GM23248 (cell line): ENCODE measurements around the gene SND1.

ENCODE experiments used
- EZH2 ChIP-seq: fragments of 200-600 bp; sonication (generic); IDR thresholded peaks from 2 replicates; pipeline ENCODE4 v1.6.1; 2018; ENCODE audit warnings: antibody characterized with exemption, mild to moderate bottlenecking; ENCODE audit not compliant: insufficient read depth, poor library complexity, severe bottlenecking
- EZH2phosphoT487 ChIP-seq: fragments of 200-600 bp; sonication (generic); IDR thresholded peaks from 2 replicates; pipeline ENCODE4 v1.6.1; 2018; ENCODE audit warnings: antibody characterized with exemption, moderate library complexity, mild to moderate bottlenecking, low read depth; ENCODE audit not compliant: insufficient read depth

DNA sequence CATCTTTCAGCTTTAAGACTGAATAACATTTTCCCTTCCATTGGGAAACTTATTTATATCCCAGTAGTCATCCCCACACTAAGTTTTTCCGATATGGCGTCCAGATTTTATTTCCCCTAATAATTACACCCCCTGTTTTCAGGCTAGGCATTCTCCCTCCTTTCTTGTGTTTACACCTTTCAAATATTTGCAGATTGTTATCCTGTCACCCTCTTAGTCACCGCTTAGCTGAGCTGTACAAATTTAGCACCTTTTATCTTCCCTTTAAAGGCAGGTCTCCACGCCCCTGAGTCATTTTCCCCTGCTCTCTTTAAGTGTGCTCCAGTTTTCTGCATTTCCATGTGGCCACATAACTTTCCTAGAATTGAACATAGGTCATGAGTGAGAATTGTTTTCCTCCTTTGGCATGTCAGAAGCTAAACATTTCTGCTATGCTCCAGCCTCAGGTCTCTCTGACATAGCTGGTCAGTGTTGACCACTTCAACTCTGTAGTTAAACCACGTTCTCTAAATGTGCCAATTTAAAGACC is 331.9 kb downstream of the SND1 start:
- TF ChIP-seq EZH2phosphoT487 (no peak), EZH2 (no peak)
